ENCODE results near the gene WDR90. TPM values are rescaled to one million over a fixed set of nuclear protein-coding genes. Genes with fewer than 3 reads are reported as not detected.

Gene WDR90
- total RNA-seq, 1 experiment from 2014 or later: 68.2 TPM

DNA sequence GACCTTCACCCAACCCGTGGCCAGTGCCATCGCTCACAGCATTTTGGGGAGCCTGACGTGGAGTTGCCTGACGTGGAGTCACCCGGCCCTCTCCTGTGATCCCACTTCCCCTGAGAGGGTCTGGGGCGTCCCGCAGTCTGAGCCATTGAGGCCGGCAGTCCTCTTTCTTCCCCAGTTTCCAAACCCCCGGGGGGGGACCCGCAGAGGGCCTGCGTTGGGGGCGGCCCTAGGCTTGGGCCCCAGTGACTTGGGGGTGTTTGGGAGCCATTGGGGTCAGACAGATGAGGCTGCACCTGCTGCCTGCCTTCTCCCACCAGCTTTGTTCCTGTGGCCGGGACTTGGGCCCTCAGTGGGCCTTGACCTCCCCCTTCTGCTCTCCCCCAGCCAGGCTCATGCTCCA, 20.5 kb downstream of the WDR90 start:
- H2BK15ac ChIP-seq (ENCODE audit: low read depth, low read length): no peak overlapping the region
- no peaks in the 10 kb centered on the region for H3K9me3 ChIP-seq (ENCODE audit: control insufficient read depth, low read depth, low read length)
- Mint-ChIP-seq H3K9me3 (no peaks in the 10 kb centered on the region), H3K27me3 (ENCODE audit: low read depth) (no peaks in the 10 kb centered on the region), H3K27ac (no peak overlapping the region), H3K4me3 (peak overlapping the region; percentile 77 to 82), H3K4me1 (peaks cover 3% of the 10 kb centered on the region in 2 experiments), H3K36me3 (ENCODE audit: insufficient read depth in 1 of 3, low read depth in 3 of 3) (peaks cover 11 to 27% (median 27%) of the 10 kb centered on the region in 3 experiments; a peak in 6 of 7 replicates)
- no peak overlapping the region for H2BK12ac ChIP-seq (ENCODE audit: insufficient read length, low read depth, low read length)
- H2AK5ac ChIP-seq (ENCODE audit: insufficient read length, low read length): no peak overlapping the region
- H3K9ac ChIP-seq (ENCODE audit: extremely low read depth, insufficient read length, low read length): no peak overlapping the region
- no peak overlapping the region for H3K27ac ChIP-seq (ENCODE audit: insufficient read length, low read depth, low read length)
- H3K27me3 ChIP-seq (ENCODE audit: insufficient read depth, low read length): no peaks in the 10 kb centered on the region
- no peak overlapping the region for H3K56ac ChIP-seq (ENCODE audit: insufficient read length, low read depth, low read length)
- H3K4me1 ChIP-seq (ENCODE audit: insufficient read depth, low read length): no peaks in the 10 kb centered on the region
- no peak overlapping the region for H3K4me2 ChIP-seq (ENCODE audit: insufficient read depth, insufficient read length, low read length)
- DNase-seq: no peak
- no peak overlapping the region for H2AFZ ChIP-seq (ENCODE audit: low read length)
- WGBS (ENCODE audit: extremely low coverage, insufficient read length, low lambda C conversion rate): no CpG with 5 or more reads among the region's 13 CpGs
- H3K14ac ChIP-seq (ENCODE audit: insufficient read depth, low read length): no peak overlapping the region
- no peak overlapping the region for H2BK120ac ChIP-seq (ENCODE audit: low read depth, low read length, poor library complexity, severe bottlenecking)
- no peak overlapping the region for H2BK5ac ChIP-seq (ENCODE audit: insufficient read length, low read length)
- no peak overlapping the region for H3K23ac ChIP-seq (ENCODE audit: insufficient read length, low read depth, low read length)
- H3K79me1 ChIP-seq (ENCODE audit: insufficient read depth, low read depth, low read length, poor library complexity, severe bottlenecking): no peaks in the 10 kb centered on the region
- H4K8ac ChIP-seq (replicated peaks; ENCODE audit: insufficient read length, low read depth, low read length): no peak overlapping the region
- H3K18ac ChIP-seq (ENCODE audit: insufficient read length, low read depth, low read length): no peak overlapping the region
- TF ChIP-seq CTCF (conservative IDR thresholded peaks at IDR 0.05): no peak
- H4K5ac ChIP-seq (ENCODE audit: insufficient read length, low read depth, low read length): no peak overlapping the region
- no peak overlapping the region for H3T11ph ChIP-seq (ENCODE audit: low read length)
- no peak overlapping the region for H2BK20ac ChIP-seq (ENCODE audit: low read depth, low read length, poor library complexity, severe bottlenecking)
- H3K23me2 ChIP-seq (ENCODE audit: insufficient read length, low read depth, low read length, poor library complexity, severe bottlenecking): no peaks in the 10 kb centered on the region
- no peak overlapping the region for H3K4ac ChIP-seq (ENCODE audit: low read depth, low read length)
- H3K79me2 ChIP-seq (ENCODE audit: insufficient read depth, low read length): no peaks in the 10 kb centered on the region; the same call in 1 of the 2 replicates
- H4K20me1 ChIP-seq (ENCODE audit: control insufficient read depth, insufficient read depth, insufficient read length): no peaks in the 10 kb centered on the region
- no peak overlapping the region for H4K91ac ChIP-seq (ENCODE audit: insufficient read length, low read depth, low read length)
